ENCODE results near the gene DNAH11. TPM values are rescaled to one million over a fixed set of nuclear protein-coding genes. Genes with fewer than 3 reads are reported as not detected.

The DNAH11 gene
- total RNA-seq, 1 donor = under 0.01 TPM

GRCh38 chr7:21767300-21767900 is 224.6 kb downstream of the DNAH11 start:
- peak in 2 of 3 donors; percentile 47 to 78 for DNase-seq (ENCODE audit: low read depth in 2 of 3, low spot score in 2 of 3)

DNA sequence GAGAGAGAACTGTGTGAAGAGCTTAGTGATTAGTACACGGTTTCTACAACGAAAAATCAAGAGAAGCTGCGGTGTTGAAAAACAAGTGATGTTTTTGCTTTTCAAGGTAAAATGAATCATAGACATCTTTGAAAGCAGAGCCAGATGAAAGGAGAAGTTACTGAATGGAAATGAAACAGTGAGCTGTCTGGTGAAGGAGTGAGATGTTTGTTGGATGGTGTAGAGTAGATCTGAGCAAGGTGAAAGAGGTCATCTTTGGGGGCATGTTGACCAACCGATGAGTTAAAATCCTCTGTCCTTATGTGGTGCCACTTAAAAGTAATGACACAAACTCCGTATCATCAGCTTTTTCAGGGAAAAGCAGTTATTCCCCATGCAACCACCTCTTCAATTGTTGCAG is 225.4 kb downstream of the DNAH11 start:
- DNase-seq (ENCODE audit: low read depth in 2 of 3, low spot score in 2 of 3) = no peak

GRCh38 chr7:21771266-21771665 is 228.4 kb downstream of the DNAH11 start:
- no peak for DNase-seq (ENCODE audit: low read depth in 2 of 3, low spot score in 2 of 3)

DNA sequence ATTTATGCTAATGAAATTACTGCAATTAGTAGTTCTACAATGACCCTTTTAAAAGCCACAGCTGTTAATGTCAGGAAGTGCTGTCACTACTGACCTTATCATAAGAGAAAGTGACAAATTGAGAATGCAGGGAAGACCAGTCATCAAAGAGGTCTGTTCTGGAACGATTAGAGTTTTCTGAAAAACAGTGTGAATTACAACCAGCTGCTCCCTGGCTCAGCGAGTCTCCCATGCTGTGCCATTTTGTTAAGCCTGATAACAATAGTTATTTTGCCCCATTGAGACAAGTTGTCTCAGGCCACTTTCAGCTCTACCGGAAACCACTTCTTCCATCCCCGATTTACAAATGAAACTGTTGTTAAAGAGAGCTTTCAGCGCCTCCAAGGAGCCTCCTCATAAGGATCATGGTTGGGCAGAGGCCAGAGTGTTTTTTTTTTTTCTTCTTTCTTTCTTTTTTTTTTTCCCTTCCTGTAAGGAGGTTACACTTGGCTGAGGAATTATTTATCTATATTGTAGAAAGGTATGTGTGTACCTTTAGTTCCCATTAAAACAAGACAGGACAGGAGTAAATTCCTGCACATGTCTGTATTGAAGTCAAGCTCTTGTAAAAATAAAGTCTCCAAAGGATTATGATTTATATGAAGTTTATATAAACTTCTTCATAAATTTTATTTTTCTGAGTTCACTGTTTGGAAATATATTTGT is 229.2 kb downstream of the DNAH11 start:
- DNase-seq (ENCODE audit: low read depth in 2 of 3, low spot score in 2 of 3) = peak in 2 of 3 donors; percentile 22 to 40

DNA sequence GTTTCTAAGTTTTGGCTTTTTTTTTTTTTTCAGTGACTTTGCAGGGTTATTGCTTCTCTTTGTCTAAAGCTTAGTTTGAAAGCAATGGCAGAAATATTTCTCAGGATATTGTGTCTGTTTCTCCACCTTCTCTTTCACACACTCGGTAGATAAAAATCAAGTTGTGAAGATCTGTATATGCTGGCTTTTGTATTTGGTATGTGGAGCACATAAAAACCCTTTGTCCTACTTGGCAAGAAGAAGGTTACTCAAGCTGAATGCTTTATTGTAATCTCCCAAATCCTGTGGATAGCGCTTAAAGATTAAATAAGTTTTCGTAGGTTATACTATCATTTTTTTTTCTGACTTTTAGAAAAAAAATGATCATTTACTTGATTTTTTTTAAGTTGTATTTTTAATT is 230.5 kb downstream of the DNAH11 start:
- no peak for DNase-seq (ENCODE audit: low read depth in 2 of 3, low spot score in 2 of 3)

GRCh38 chr7:21777921-21778320 is 235.1 kb downstream of the DNAH11 start:
- peak in 1 of 3 donors; percentile 16 for DNase-seq (ENCODE audit: low read depth in 2 of 3, low spot score in 2 of 3)

- DNase-seq (ENCODE audit: low read depth in 2 of 3, low spot score in 2 of 3) = no peak
Observed at GRCh38 chr7:21778953-21779352, 236.1 kb downstream of the DNAH11 start.

GRCh38 chr7:21782996-21783395 is 240.2 kb downstream of the DNAH11 start:
- DNase-seq (ENCODE audit: low read depth in 2 of 3, low spot score in 2 of 3) = no peak

DNA sequence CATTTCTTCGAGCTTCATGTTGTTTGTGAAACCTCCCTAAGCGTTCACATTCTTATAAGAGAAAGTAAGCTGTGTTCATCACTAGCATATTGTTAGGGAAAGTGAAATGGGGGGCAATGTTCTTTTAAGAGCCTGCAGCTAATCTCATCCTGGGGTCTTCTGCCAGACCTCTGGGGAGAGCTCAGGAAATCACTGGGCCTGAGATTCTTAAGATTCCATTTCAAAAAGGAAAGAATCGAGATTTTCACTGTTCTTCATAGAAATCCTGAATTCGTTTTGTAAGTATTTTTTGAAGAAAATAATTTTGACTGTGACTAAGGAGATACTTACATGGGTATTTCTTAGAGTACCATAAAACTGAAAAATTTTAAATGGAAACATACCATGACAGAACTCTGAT is 242.2 kb downstream of the DNAH11 start:
- DNase-seq (ENCODE audit: low read depth in 2 of 3, low spot score in 2 of 3) = no peak

DNA sequence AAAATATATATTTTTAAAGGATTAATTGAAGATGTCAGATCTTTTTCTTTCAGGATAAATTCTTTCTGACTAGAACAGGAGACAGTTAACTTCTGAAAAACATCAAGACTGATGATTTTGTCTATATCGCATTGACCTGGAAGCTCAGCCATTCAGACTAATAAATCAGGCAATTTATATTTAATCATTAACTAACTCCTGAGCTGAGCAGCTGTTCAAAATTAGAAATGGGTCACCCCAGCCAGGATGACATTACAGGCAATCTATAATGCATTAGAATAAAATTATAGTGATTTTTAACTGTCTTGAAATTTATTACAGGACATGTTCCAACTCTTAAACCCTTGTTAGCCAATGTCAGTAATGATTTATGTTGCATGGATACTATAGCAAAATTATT is 263.0 kb downstream of the DNAH11 start:
- no peak for DNase-seq (ENCODE audit: low read depth in 2 of 3, low spot score in 2 of 3)

- DNase-seq (ENCODE audit: low read depth in 2 of 3, low spot score in 2 of 3) = no peak
Observed at GRCh38 chr7:21806388-21806787, 263.5 kb downstream of the DNAH11 start.

DNA sequence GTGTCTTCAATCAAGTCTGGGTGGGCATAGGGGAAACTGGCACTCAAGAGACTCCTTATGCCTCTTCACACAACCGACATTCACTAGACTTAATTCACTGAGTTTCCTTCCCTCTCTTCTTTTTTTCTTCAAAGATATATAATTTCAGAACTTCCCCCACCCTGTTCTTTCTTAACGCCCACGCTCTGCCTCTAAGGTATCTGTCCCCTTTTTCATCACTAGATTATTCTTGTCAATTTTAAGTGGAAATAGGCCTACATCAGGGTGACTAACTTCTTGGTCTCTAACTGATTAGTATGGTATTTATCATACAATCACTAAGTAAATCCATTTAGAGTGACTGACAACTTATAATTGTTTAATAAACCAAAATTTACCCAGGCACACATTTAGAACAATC is 276.2 kb downstream of the DNAH11 start:
- no peak for DNase-seq (ENCODE audit: low read depth in 2 of 3, low spot score in 2 of 3)

GRCh38 chr7:21828841-21829240 is 286.0 kb downstream of the DNAH11 start:
- no peak for DNase-seq (ENCODE audit: low read depth in 2 of 3, low spot score in 2 of 3)

GRCh38 chr7:21829731-21830130 is 286.9 kb downstream of the DNAH11 start:
- DNase-seq (ENCODE audit: low read depth in 2 of 3, low spot score in 2 of 3) = no peak

GRCh38 chr7:21844742-21845141 is 301.9 kb downstream of the DNAH11 start:
- no peak for DNase-seq (ENCODE audit: low read depth in 2 of 3, low spot score in 2 of 3)

GRCh38 chr7:21850531-21851285 is 307.9 kb downstream of the DNAH11 start:
- no peak for DNase-seq (ENCODE audit: low read depth in 2 of 3, low spot score in 2 of 3)

GRCh38 chr7:21851559-21851967 is 308.7 kb downstream of the DNAH11 start:
- DNase-seq (ENCODE audit: low read depth in 2 of 3, low spot score in 2 of 3) = no peak

DNA sequence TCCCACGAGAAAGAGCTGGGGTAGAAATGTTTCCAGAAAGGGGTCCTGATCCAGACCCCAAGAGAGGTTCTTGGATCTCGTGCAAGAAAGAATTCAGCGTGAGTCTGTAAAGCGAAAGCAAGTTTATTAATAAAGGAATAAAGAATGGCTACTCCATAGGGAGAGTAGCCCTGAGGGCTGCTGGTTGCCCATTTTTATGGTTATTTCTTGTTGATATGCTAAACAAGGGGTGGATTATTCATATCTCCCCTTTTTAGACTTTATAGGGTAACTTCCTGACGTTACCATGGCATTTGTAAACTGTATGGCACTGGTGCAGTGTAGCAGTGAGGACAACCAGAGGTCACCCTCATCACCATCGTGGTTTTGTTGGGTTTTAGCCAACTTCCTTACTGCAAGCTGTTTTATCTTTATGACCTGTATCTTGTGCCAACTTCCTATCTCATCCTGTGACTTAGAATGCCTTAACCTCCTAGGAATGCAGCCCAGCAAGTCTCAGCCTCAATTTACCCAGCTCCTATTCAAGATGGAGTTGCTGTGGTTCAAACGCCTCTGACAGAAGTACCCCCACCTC is 322.9 kb downstream of the DNAH11 start:
- peak in 1 of 3 donors; percentile 13 for DNase-seq (ENCODE audit: low read depth in 2 of 3, low spot score in 2 of 3)

- DNase-seq (ENCODE audit: low read depth in 2 of 3, low spot score in 2 of 3) = no peak
Observed at GRCh38 chr7:21866731-21867130, 323.9 kb downstream of the DNAH11 start.

GRCh38 chr7:21867226-21867625 is 324.4 kb downstream of the DNAH11 start:
- no peak for DNase-seq (ENCODE audit: low read depth in 2 of 3, low spot score in 2 of 3)

DNA sequence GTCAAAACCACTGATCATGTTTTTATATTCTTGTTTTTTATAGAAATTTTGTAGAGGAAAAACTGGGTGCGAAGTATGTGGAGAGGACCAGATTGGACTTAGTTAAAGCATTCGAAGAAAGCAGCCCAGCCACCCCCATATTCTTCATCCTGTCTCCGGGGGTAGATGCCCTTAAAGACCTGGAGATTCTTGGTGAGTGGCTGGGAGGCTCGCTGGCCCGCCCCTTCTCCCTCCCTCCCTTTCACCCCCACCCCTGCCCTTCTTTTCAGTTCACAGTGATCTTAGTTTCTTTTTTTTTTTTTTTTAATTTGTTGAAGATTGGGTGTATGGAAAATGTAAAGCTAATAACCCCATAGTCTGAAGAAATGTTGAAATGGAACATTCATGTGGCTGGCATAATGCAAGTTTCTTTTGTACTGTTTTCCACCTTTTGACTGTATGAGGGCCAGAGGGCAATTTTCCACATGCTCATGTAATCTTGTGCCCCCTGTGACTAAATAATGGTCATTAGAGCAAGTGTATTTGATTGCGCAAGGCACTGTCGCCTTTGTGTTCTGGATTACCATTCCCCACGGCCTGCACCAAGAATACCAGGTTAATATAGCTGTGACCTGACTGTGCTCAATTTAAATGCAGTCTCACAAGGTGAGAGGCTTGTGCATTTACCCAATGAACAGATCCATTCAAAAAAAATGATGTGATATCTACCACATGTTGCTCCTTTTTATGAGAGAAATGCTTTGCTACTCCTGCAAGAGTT is 325.2 kb downstream of the DNAH11 start:
- no peak for DNase-seq (ENCODE audit: low read depth in 2 of 3, low spot score in 2 of 3)

All from hematopoietic multipotent progenitor cell (in vitro differentiated cells).